Nephron (organoid): ENCODE data around the gene GMCL1.
A peak's percentile ranks its signal among the peaks of the same experiment; 100 is the strongest.

Experiments
- H3K27ac Mint-ChIP-seq, 3 experiments: 2 replicates each; pipeline ENCODE4 v1.8.0; 2020; ENCODE audit warnings: mixed read lengths in 3 of 3, mild to moderate bottlenecking in 2 of 3, moderate library complexity in 1 of 3
- H3K27me3 Mint-ChIP-seq: 2 replicates; pipeline ENCODE4 v1.8.0; 2021; ENCODE audit warnings: low read depth, mild to moderate bottlenecking, moderate library complexity, mixed read lengths
- H3K36me3 Mint-ChIP-seq: 2 replicates; pipeline ENCODE4 v1.8.0; 2020; ENCODE audit warnings: low read depth, mixed read lengths
- H3K4me1 Mint-ChIP-seq: 2 replicates; pipeline ENCODE4 v1.8.0; 2020; ENCODE audit warnings: mixed read lengths
- H3K4me3 Mint-ChIP-seq, 3 experiments: 2 replicates each; pipeline ENCODE4 v1.8.0; 2020; ENCODE audit warnings: mild to moderate bottlenecking in 3 of 3, mixed read lengths in 3 of 3, moderate library complexity in 2 of 3
- H3K9me3 Mint-ChIP-seq: 2 replicates; pipeline ENCODE4 v1.8.0; 2020; ENCODE audit warnings: mixed read lengths
- CTCF ChIP-seq, 3 experiments: fragments of 200-600 bp; sonication (generic); IDR thresholded peaks; one replicate each; pipeline ENCODE4 v1.5.0; 2021; ENCODE audit warnings: antibody characterized with exemption in 3 of 3; ENCODE audit not compliant: unreplicated experiment in 3 of 3

Gene GMCL1

GRCh38 chr2:69835666-69836065, 6.2 kb downstream of the GMCL1 start:
- Mint-ChIP-seq H3K36me3 (peaks cover 27% of the 10 kb centered on the region), H3K27me3 (no peaks in the 10 kb centered on the region), H3K4me3 (no peak overlapping the region), H3K27ac (no peak overlapping the region), H3K9me3 (no peaks in the 10 kb centered on the region), H3K4me1 (peaks cover 24% of the 10 kb centered on the region)
- no peak for TF ChIP-seq CTCF (IDR thresholded peaks at IDR 0.05; ENCODE audit: unreplicated experiment in 3 of 3)

DNA sequence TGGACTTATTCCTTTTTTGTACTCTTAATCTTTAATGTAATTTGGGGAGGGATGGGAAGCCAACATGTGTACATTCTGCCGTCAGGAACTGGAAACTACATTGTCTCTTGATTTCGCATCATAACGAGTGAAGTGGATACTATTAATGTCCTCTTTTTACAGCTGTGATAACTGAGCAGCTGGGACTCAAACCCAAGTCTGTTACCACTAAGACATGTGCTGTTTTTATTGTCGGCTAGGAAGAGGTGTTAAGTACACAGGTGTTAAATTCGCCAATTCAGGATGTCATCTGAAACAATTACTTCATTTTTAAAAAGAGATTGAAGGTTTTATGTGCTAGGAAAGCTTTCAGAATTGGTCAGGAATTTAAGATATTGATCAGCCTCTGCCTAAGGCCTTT, 6.9 kb downstream of the GMCL1 start:
- Mint-ChIP-seq H3K27me3 (no peaks in the 10 kb centered on the region), H3K27ac (peak overlapping the region in 1 of 3 experiments; percentile 2), H3K4me3 (peak overlapping the region in 1 of 3 experiments; percentile 11), H3K36me3 (peaks cover 29% of the 10 kb centered on the region), H3K4me1 (peaks cover 23% of the 10 kb centered on the region), H3K9me3 (no peaks in the 10 kb centered on the region)
- TF ChIP-seq CTCF (IDR thresholded peaks at IDR 0.05; ENCODE audit: unreplicated experiment in 3 of 3) = no peak

GRCh38 chr2:69837533-69837932, 8.1 kb downstream of the GMCL1 start:
- peaks cover 36% of the 10 kb centered on the region for H3K36me3 Mint-ChIP-seq
- no peak for TF ChIP-seq CTCF (IDR thresholded peaks at IDR 0.05; ENCODE audit: unreplicated experiment in 3 of 3)

DNA sequence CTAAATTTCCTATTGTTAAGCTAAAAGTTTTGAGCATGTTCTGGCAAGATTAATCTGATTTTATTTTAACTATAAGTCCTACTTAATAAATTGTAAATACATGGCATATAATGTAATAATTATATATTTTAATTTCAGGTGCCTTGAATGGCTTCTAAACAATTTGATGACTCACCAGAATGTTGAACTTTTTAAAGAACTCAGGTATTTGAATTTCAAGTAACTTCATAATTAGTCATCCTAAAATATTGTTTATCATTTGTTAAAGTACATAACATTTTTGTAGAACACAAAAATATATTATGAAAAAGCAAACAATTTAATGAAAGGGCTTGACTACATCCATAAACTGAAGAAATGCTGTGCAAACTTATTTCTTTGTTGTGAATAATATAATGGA, 14.5 kb downstream of the GMCL1 start:
- no peaks in the 10 kb centered on the region for H3K27me3 Mint-ChIP-seq
- peaks cover 50% of the 10 kb centered on the region for H3K36me3 Mint-ChIP-seq
- TF ChIP-seq CTCF (IDR thresholded peaks at IDR 0.05; ENCODE audit: unreplicated experiment in 3 of 3) = no peak
- no peaks in the 10 kb centered on the region for H3K4me1 Mint-ChIP-seq
- H3K9me3 Mint-ChIP-seq = no peaks in the 10 kb centered on the region
- no peak overlapping the region for H3K27ac Mint-ChIP-seq
- H3K4me3 Mint-ChIP-seq = no peak overlapping the region

More at GRCh38 chr2:69837533-69837932, 8.1 kb downstream of the GMCL1 start:
- H3K9me3 Mint-ChIP-seq = no peaks in the 10 kb centered on the region
- H3K4me3 Mint-ChIP-seq = no peak overlapping the region
- H3K27ac Mint-ChIP-seq = no peak overlapping the region
- no peaks in the 10 kb centered on the region for H3K27me3 Mint-ChIP-seq
- H3K4me1 Mint-ChIP-seq = peaks cover 17% of the 10 kb centered on the region

- Mint-ChIP-seq H3K36me3 (peaks cover 49% of the 10 kb centered on the region), H3K27ac (no peak overlapping the region), H3K9me3 (no peaks in the 10 kb centered on the region), H3K27me3 (no peaks in the 10 kb centered on the region), H3K4me3 (no peak overlapping the region), H3K4me1 (no peaks in the 10 kb centered on the region)
- no peak for TF ChIP-seq CTCF (IDR thresholded peaks at IDR 0.05; ENCODE audit: unreplicated experiment in 3 of 3)
Observed at GRCh38 chr2:69844560-69844959, 15.1 kb downstream of the GMCL1 start.

DNA sequence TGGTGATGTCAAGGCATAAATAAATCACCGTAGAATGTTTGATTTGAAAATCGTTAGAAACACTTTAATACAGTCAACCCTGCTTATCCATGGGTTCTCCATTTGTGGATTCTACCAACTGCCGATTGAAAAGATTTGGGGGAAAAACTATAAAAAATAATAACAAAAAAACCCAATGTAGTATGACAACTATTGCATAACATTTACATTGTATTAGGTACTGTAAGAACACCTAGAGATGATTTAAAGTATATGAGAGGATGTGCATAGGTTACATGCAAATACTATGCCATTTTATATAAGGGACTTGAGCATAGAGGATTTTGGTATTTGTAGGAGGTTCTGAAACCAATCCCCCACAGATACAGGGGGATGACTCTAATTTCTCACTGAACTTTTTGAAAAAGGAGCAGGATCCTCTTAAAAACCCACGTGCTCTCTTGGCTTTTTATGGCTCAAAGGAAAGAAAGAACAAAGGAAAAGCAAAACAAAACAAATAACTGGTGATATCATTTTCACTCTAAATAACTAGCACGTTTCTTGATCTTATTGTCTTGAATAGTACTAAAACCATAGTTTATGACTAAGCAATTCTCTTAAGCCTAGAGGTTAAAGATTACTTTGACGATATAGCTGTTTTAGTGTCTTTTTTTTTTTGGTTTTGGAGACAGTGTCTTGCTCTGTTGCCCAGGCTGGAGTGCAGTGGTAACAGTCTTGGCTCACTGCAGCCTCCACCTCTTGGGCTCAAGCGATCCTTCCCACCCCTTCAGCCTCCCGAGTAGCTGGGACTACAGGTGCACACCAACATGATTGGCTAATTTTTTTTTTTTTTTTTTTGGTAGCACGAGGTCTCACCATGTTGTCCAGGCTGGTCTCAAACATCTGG, 17.0 kb downstream of the GMCL1 start:
- no peak for TF ChIP-seq CTCF (IDR thresholded peaks at IDR 0.05; ENCODE audit: unreplicated experiment in 3 of 3)
- Mint-ChIP-seq H3K4me1 (no peaks in the 10 kb centered on the region), H3K36me3 (peaks cover 47% of the 10 kb centered on the region), H3K27ac (no peak overlapping the region), H3K4me3 (no peak overlapping the region), H3K27me3 (no peaks in the 10 kb centered on the region), H3K9me3 (no peaks in the 10 kb centered on the region)
